Stomach (tissue), 9 donors: ENCODE results near the gene PGGT1B. TPM values are rescaled to one million over a fixed set of nuclear protein-coding genes. Genes with fewer than 3 reads are reported as not detected.

ENCODE experiments used
- DNase-seq, 2 donors: peaks; one replicate each; pipeline versions ENCODE4 v3.0.0 to v3.0.0-alpha.2; 2013 to 2019
- H3K27ac ChIP-seq, 5 donors: fragments of 200-600 bp in 4 of 5; sonication (generic) in 4 of 5; one replicate each; pipeline ENCODE4 v1.5.1; 2013 to 2019; ENCODE audit warnings: mild to moderate bottlenecking in 1 of 5, moderate library complexity in 1 of 5
- H3K27me3 ChIP-seq, 3 donors: fragments of 200-600 bp; sonication (generic); one replicate each; pipeline ENCODE4 v1.5.1; 2017 to 2019; ENCODE audit warnings: mixed run types in 1 of 3
- H3K36me3 ChIP-seq, 4 donors: fragments of 200-600 bp; sonication (generic); 1 replicate in 3 of 4; 2 replicates in 1 of 4; pipeline ENCODE4 v1.5.1; 2016 to 2019
- H3K4me1 ChIP-seq, 4 donors: fragments of 200-600 bp; sonication (generic); one replicate each; pipeline ENCODE4 v1.5.1; 2016 to 2019
- H3K4me3 ChIP-seq, 4 donors: fragments of 200-600 bp; sonication (generic) in 3 of 4; one replicate each; pipeline ENCODE4 v1.5.1; 2016 to 2019; ENCODE audit warnings: mild to moderate bottlenecking in 1 of 4
- H3K9me3 ChIP-seq, 4 donors: fragments of 200-600 bp; sonication (generic); one replicate each; pipeline ENCODE4 v1.5.1; 2016 to 2019
- EP300 ChIP-seq: sonication (generic); formaldehyde crosslinking; IDR thresholded peaks from one replicate; pipeline ENCODE4 v1.6.1; 2017; ENCODE audit warnings: antibody characterized with exemption
- POLR2A ChIP-seq, 4 donors: fragments of 450-650 bp; IDR thresholded peaks; one replicate each; pipeline ENCODE4 v1.6.1; 2016; ENCODE audit warnings: antibody characterized with exemption in 4 of 4, control low read depth in 2 of 4, mild to moderate bottlenecking in 1 of 4, moderate library complexity in 1 of 4
- POLR2AphosphoS5 ChIP-seq, 3 donors: sonication (generic); formaldehyde crosslinking; IDR thresholded peaks; one replicate each; pipeline ENCODE4 v1.6.1; 2016; ENCODE audit warnings: antibody characterized with exemption in 3 of 3
- WGBS, 5 donors: extraction: QIAGEN DNeasy Blood & Tissue Kit in 3 of 5; methylation state at CpG; one replicate each; pipeline versions ENCODE4 v1.1.5 to v1.1.7; 2013 to 2018; 5-methylcytosine and 5-hydroxymethylcytosine counted together
- intact Hi-C: fragments of 100-400 bp; cut with DNase I; formaldehyde crosslinking; loops from one replicate; pipeline ENCODE4 v1.15.1; 2023; ENCODE audit warnings: low total_unique reads
- polyA plus RNA-seq, 3 donors: library from polyadenylated mRNA; stranded (reverse); fragments of 200-250 nt; gene quantifications; one replicate each; pipeline ENCODE4 v1.2.3, GENCODE V29; 2013
- total RNA-seq, 5 donors: library from RNA; depleted of rRNA; stranded (reverse); fragments of >200 nt; gene quantifications; one replicate each; pipeline versions ENCODE4 v1.1.0 to v1.2.3, GENCODE V29; 2014 to 2016
- TF ChIP-seq, protein P1 (sequence below), 7 experiments: fragments of 450-650 bp in 4 of 7; fragments of 200-600 bp in 3 of 7; sonication (generic) in 3 of 7; IDR thresholded peaks; one replicate each; pipeline ENCODE4 v1.5.1; 2016 to 2019; ENCODE audit warnings: antibody characterized with exemption in 7 of 7, control low read depth in 2 of 7, mild to moderate bottlenecking in 1 of 7
- donor health status: healthy with polysubstance abuse.
- donor health status: Bipolar disorder and iron deficiency.
- donor health status: healthy.

PGGT1B gene
- total and polyA plus RNA-seq, 8 donors: 2.4 to 62.5 (median 5.0) TPM

DNA sequence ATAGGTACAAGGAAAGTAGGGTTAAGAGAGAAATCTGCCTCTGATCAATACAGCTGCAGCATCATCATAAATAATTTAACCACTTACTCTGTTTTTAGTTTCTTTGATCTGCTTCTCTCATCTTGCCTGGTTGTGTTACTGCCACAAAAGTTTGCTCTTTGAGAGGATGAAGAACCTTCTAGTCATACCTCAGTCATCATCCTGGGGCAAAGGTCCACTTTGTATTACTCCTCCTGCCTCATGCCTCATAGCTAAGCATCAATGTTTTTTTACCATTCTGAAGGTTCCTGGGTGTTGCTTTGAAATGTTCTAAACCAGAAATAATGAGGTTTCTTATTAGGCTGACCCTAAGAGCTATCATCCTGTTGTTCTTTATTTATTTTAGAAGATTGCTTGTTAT, 75.9 kb downstream of the PGGT1B start:
- intact Hi-C loops: no loop called here
- no peak for DNase-seq
- TF ChIP-seq, protein P1, sequence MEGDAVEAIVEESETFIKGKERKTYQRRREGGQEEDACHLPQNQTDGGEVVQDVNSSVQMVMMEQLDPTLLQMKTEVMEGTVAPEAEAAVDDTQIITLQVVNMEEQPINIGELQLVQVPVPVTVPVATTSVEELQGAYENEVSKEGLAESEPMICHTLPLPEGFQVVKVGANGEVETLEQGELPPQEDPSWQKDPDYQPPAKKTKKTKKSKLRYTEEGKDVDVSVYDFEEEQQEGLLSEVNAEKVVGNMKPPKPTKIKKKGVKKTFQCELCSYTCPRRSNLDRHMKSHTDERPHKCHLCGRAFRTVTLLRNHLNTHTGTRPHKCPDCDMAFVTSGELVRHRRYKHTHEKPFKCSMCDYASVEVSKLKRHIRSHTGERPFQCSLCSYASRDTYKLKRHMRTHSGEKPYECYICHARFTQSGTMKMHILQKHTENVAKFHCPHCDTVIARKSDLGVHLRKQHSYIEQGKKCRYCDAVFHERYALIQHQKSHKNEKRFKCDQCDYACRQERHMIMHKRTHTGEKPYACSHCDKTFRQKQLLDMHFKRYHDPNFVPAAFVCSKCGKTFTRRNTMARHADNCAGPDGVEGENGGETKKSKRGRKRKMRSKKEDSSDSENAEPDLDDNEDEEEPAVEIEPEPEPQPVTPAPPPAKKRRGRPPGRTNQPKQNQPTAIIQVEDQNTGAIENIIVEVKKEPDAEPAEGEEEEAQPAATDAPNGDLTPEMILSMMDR (IDR thresholded peaks at IDR 0.05): no peak
- TF ChIP-seq POLR2AphosphoS5 (IDR thresholded peaks at IDR 0.05): no peak
- no peak for TF ChIP-seq POLR2A (IDR thresholded peaks at IDR 0.05)
- TF ChIP-seq EP300: no peak

DNA sequence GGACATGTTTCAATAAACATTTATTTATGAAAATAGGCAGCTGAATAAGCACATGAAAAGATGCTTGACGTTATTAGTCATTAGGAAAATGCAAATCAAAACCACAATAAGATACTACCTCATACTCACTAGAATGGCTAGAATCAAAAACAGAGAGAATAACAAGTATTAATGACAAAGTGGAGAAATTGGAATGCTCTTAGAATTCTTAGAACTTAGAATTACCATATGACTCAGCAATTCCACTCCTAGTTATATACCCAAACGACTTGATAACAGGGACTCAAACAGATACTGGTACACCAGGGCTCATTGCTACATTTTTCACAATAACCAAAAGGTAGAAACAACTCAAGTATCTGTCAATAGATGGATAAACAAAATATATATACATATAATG, 77.9 kb downstream of the PGGT1B start:
- H3K9me3 ChIP-seq: no peaks in the 10 kb centered on the region
- TF ChIP-seq, protein P1 (IDR thresholded peaks at IDR 0.05): no peak
- TF ChIP-seq POLR2A (IDR thresholded peaks at IDR 0.05) (no peak), POLR2AphosphoS5 (IDR thresholded peaks at IDR 0.05) (no peak)
- H3K36me3 ChIP-seq: no peaks in the 10 kb centered on the region
- H3K4me1 ChIP-seq: peaks cover 8 to 13% (median 10%) of the 10 kb centered on the region in 4 donors
- WGBS, 5 donors: 62 to 83% (median 72%) methylated on average over 2 of the region's 2 CpGs
- DNase-seq: no peak
- peaks cover 4 to 49% (median 31%) of the 10 kb centered on the region in 3 donors for H3K27me3 ChIP-seq
- intact Hi-C loops: no loop called here
- H3K4me3 ChIP-seq: no peak overlapping the region
- H3K27ac ChIP-seq: no peak overlapping the region

More for the DNA sequence above, 75.9 kb downstream of the PGGT1B start:
- Histone ChIP-seq H3K4me1 (peaks cover 0 to 11% (median 0%) of the 10 kb centered on the region in 4 donors), H3K4me3 (no peak overlapping the region), H3K27ac (no peak overlapping the region), H3K36me3 (no peaks in the 10 kb centered on the region), H3K9me3 (no peaks in the 10 kb centered on the region), H3K27me3 (peaks cover 0 to 29% (median 11%) of the 10 kb centered on the region in 3 donors)

DNA sequence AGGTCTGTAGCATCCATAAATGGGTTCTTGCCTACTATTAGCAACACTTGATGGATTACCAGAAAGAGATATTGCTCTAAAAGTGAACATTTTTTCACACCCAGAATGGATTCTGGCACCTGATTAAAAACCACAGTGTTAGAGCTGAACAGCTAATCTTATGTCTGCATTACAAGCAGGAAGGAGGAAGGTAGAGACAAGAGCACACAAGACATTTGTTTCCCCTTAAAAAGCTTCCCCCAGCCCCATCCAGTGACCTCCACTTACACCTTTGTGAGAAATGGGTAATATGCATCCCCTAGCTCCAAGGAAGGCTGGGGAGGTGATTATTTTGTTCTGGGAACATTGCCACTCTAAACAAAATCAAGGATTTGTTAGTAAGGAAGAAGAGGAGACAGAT, 80.9 kb downstream of the PGGT1B start:
- Histone ChIP-seq H3K4me3 (no peak overlapping the region), H3K36me3 (no peaks in the 10 kb centered on the region), H3K27me3 (peaks cover 4 to 74% (median 47%) of the 10 kb centered on the region in 3 donors), H3K4me1 (peaks cover 15 to 22% (median 20%) of the 10 kb centered on the region in 4 donors), H3K27ac (no peak overlapping the region), H3K9me3 (no peaks in the 10 kb centered on the region)
- intact Hi-C loops: no loop called here
- DNase-seq: no peak
- TF ChIP-seq, protein P1 (IDR thresholded peaks at IDR 0.05): no peak
- TF ChIP-seq EP300 (no peak), POLR2A (IDR thresholded peaks at IDR 0.05) (no peak), POLR2AphosphoS5 (IDR thresholded peaks at IDR 0.05) (no peak)

DNA sequence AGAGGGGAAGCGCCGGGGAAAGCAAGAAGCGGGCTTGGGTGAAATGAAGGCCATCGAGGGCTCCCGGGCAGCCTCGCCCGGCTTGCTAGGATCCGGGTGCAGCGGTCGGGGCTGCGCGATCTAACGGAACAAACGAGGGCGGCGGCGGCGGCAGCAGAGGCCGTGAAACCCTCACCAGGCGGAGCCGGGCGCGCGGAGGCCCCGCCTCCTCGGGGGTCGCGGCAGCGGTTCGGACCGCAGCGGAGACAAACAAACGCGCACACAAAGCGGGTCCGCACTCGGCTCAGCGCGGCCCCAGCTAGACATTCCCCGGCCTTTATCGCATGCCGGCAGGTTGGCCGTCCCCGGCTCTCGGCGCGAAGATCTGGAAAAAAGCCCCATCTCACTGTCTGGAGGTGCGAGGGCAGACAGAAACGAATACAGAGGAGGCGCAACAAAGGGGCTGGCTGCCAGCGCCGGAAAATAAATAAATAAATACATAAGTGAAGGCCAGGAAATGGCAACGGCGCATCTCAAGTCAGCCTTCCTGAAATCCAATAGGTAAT, 82.4 kb downstream of the PGGT1B start:
- WGBS, 5 donors: 1 to 2% (median 1%) methylated on average over 33 to 54 of the region's 54 CpGs
- Histone ChIP-seq H3K4me1 (peaks cover 15 to 22% (median 20%) of the 10 kb centered on the region in 4 donors), H3K9me3 (no peaks in the 10 kb centered on the region), H3K27ac (no peak overlapping the region), H3K4me3 (peak overlapping the region; percentile 49 to 76 (median 58)), H3K27me3 (peaks cover 4 to 74% (median 47%) of the 10 kb centered on the region in 3 donors), H3K36me3 (no peaks in the 10 kb centered on the region)
- peak in 1 of 2 donors; percentile 75 for DNase-seq
- intact Hi-C loops: no loop called here
- TF ChIP-seq POLR2A (IDR thresholded peaks at IDR 0.05): no peak
- TF ChIP-seq, protein P1 (IDR thresholded peaks at IDR 0.05): no peak
- no peak for TF ChIP-seq EP300
- TF ChIP-seq POLR2AphosphoS5 (IDR thresholded peaks at IDR 0.05): no peak
